ENCODE measurements around the gene RAMP3.

DNA sequence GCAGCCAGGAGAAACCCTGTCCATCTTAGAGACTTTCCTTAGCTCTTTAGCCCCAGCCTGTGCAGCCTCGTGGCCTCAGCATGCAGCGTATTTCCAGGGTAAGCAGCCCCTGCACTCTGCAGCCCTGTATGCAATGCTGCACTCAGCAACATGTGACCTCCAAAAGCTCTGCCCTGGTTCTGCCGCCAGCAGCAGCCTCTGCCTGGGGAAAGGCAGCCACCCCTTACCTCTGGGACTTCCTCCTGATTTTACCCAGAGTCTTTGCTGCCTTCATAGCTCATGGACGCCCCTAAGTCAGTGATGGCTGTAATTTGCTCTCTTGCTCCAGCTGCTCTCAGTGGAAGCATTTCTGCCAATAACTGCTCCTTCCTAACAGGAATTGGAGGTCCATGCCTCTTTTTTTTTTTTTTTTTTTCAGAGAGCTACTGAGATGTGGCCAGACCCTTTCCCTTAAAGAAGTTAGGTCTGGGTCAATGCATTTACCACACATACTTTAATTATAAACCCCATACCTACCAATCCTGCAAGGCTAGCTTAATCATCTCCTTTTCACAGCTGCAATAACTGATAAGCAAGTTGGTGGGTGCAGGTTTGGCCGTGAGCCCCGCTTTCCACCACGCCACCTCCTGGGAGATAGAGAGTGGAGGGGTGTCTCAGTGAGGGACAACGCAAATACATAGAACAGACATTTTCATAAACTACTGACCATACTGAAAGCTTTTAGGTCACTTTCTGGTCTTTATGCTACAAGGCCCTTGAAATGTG lies 71.7 kb downstream of the RAMP3 start:
- TF ChIP-seq, protein P1, sequence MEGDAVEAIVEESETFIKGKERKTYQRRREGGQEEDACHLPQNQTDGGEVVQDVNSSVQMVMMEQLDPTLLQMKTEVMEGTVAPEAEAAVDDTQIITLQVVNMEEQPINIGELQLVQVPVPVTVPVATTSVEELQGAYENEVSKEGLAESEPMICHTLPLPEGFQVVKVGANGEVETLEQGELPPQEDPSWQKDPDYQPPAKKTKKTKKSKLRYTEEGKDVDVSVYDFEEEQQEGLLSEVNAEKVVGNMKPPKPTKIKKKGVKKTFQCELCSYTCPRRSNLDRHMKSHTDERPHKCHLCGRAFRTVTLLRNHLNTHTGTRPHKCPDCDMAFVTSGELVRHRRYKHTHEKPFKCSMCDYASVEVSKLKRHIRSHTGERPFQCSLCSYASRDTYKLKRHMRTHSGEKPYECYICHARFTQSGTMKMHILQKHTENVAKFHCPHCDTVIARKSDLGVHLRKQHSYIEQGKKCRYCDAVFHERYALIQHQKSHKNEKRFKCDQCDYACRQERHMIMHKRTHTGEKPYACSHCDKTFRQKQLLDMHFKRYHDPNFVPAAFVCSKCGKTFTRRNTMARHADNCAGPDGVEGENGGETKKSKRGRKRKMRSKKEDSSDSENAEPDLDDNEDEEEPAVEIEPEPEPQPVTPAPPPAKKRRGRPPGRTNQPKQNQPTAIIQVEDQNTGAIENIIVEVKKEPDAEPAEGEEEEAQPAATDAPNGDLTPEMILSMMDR (IDR thresholded peaks at IDR 0.05 in 4 of 5, conservative IDR thresholded peaks at IDR 0.05 in 1 of 5): no peak
- no peak for TF ChIP-seq POLR2A (IDR thresholded peaks at IDR 0.05)
